Subcutaneous adipose tissue (tissue), 4 donors: Measurements from ENCODE around the gene RNF8. TPM values are rescaled to one million over a fixed set of nuclear protein-coding genes. Genes with fewer than 3 reads are reported as not detected.

Experiments
- total RNA-seq, 4 donors: library from RNA; depleted of rRNA; stranded (reverse); fragments of >200 nt; gene quantifications; one replicate each; pipeline ENCODE4 v1.1.0, GENCODE V29; 2016
- TF ChIP-seq, protein P1 (sequence below): fragments of 450-650 bp; IDR thresholded peaks from one replicate; pipeline ENCODE4 v1.5.1; 2016; ENCODE audit warnings: low read depth, mild to moderate bottlenecking, control low read depth, antibody characterized with exemption, moderate library complexity

Gene RNF8, protein sequence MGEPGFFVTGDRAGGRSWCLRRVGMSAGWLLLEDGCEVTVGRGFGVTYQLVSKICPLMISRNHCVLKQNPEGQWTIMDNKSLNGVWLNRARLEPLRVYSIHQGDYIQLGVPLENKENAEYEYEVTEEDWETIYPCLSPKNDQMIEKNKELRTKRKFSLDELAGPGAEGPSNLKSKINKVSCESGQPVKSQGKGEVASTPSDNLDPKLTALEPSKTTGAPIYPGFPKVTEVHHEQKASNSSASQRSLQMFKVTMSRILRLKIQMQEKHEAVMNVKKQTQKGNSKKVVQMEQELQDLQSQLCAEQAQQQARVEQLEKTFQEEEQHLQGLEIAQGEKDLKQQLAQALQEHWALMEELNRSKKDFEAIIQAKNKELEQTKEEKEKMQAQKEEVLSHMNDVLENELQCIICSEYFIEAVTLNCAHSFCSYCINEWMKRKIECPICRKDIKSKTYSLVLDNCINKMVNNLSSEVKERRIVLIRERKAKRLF
- 10 to 100 TPM in 3 of 4 donors, 1 to 10 TPM in 1; 8.8 to 15.0 (median 14.1) TPM for total RNA-seq

DNA sequence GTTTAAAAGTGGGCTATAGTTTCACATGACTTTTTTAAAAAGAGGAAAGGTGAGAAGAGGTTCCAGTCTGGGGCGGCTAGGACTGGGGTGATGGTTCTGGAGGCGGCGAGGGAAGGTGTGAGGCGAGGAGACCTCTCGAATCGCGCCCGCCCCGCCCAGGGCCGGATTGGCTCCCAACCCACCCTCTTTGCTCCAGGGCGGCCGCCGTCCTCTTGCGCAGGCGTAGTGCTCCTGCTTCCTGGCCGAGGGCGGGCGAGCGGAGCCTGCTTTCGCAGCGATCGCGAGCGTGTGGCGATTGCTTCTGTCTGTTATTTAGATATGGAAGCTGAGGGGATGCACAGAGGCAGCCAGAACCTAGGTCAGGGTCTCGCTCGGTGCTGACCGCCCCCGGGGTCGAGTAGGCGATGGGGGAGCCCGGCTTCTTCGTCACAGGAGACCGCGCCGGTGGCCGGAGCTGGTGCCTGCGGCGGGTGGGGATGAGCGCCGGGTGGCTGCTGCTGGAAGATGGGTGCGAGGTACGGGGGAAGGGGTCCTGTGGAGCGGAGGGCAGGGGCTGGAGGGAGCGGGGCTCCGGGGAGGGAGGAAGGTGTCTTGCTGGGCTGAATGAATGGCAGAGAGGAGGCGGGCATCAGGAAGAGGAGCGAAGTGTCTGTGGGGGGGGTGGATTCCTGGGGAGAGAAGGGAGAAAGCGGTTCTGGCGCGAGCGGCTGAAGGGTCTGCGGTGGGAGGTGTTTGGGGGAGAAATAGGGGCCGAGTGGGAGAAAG lies at the start of gene RNF8:
TSS of gene RNF8 (plus strand) at position 223 of the 765 bp plus-strand sequence. CDS start at position 405, 182 bp downstream.
- TF ChIP-seq, protein P1, sequence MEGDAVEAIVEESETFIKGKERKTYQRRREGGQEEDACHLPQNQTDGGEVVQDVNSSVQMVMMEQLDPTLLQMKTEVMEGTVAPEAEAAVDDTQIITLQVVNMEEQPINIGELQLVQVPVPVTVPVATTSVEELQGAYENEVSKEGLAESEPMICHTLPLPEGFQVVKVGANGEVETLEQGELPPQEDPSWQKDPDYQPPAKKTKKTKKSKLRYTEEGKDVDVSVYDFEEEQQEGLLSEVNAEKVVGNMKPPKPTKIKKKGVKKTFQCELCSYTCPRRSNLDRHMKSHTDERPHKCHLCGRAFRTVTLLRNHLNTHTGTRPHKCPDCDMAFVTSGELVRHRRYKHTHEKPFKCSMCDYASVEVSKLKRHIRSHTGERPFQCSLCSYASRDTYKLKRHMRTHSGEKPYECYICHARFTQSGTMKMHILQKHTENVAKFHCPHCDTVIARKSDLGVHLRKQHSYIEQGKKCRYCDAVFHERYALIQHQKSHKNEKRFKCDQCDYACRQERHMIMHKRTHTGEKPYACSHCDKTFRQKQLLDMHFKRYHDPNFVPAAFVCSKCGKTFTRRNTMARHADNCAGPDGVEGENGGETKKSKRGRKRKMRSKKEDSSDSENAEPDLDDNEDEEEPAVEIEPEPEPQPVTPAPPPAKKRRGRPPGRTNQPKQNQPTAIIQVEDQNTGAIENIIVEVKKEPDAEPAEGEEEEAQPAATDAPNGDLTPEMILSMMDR: no peak

DNA sequence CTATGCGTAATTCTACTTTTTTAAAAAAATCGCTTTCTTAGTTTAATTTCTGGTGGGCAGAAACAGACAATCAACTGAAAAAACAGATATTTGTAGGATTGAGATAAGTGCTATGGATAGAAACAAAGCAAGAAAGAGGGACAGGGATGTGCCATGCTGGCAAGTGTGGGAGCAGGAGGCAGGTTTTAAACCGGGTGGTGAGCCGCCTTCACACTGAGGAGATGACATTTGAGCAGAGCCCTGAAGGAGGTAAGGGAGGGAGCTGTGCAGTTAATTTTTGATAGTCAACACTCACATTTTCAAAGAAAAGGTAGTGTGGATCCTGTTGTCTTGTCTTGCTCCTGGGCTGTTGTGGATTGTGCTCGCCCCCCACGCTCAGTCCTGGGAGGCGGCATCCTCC lies 49.0 kb upstream of the RNF8 start:
- TF ChIP-seq, protein P1: no peak

DNA sequence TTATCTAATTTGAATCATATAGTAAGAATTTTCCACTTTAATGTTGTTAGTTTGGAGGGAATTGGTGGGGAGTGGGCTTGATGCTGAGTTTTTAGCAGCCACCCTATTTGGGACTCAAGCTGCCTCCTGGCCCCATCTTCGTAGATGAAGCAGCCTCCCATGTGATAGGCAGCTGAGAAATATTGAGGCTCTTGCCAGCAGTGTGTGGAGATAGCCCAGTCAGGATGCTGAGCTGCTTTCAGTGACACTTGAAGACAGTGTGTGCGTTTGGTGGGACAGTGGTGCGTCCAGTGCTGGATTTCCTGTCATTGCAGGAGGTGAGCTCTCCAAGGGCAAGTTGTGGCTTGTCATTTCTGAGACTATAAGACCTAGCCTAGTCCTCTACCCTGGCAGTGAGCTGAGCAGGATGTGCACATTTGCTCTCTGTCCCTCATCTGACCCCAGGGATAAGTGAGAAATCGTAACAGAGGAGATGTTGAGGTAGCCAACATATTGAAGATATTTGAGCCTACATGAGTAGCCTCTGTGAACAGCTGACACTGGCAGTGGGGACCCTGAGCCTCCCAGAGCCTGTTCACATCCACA lies 47.9 kb upstream of the RNF8 start:
- TF ChIP-seq, protein P1: no peak

GRCh38 chr6:37306624-37307222 lies 47.1 kb upstream of the RNF8 start:
- TF ChIP-seq, protein P1: no peak

GRCh38 chr6:37308069-37308815 lies 45.5 kb upstream of the RNF8 start:
- TF ChIP-seq, protein P1: no peak

DNA sequence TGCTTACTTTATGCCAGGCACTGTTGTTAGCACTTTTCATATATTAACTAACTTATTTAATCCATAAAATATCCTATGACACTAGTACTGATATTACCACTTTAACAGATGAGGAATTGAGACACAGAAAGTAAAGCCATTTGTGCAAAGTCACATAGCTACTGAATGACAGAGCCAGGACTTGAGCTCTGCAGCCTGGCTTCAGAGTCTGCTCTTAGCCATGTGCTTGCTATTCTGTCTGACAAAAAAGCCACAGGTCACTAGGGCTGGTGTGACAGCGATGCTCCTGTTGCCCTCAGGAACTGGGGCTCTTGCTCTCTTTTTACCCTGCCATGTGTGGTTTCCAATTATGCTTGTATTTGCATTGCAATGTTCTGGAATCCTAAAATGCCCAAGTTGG lies 44.7 kb upstream of the RNF8 start:
- TF ChIP-seq, protein P1: no peak
